SU-DHL-6 (cell line): ENCODE results near the gene FFAR4.

Experiments
- CTCF ChIP-seq: fragments of 200-600 bp; sonication (generic); IDR thresholded peaks from one replicate; pipeline ENCODE4 v1.5.1; 2017; ENCODE audit warnings: antibody characterized with exemption, mild to moderate bottlenecking, low read length, moderate library complexity; ENCODE audit not compliant: insufficient read depth, poor library complexity, severe bottlenecking
- EZH2phosphoT487 ChIP-seq: fragments of 200-600 bp; sonication (generic), shearing (Covaris generic); conservative IDR thresholded peaks from 2 replicates; pipeline ENCODE4 v1.6.1; 2018; ENCODE audit warnings: mild to moderate bottlenecking, antibody characterized with exemption, low read length, moderate library complexity, mixed read lengths

- TF ChIP-seq CTCF (no peak), EZH2phosphoT487 (no peak)
Observed at GRCh38 chr10:93572606-93573005, 6.1 kb downstream of the FFAR4 start.
